Measurements from ENCODE around the gene ANTXR2. TPM values are rescaled to one million over a fixed set of nuclear protein-coding genes. Genes with fewer than 3 reads are reported as not detected.
A peak's percentile ranks its signal among the peaks of the same experiment; 100 is the strongest.

Gene ANTXR2
- total and polyA plus RNA-seq, 2 donors from 2014 or later, result 10.6 to 33.1 TPM

GRCh38 chr4:80043541-80043940 is 29.5 kb downstream of the ANTXR2 start:
- DNase-seq (peak in 3 of 5 donors; percentile 18 to 61 (median 37)), FAIRE-seq (no peak)
- no peaks in the 10 kb centered on the region for H3K36me3 ChIP-seq (ENCODE audit: control insufficient read depth in 2 of 3, insufficient read depth in 3 of 3, low read length in 3 of 3)
- no peak overlapping the region for H3K27ac ChIP-seq (ENCODE audit: low read depth in 2 of 2, low read length in 2 of 2)
- TF ChIP-seq CTCF (IDR thresholded peaks at IDR 0.05; ENCODE audit: borderline replicate concordance, extremely low read depth, insufficient read depth), result no peak
- H3K27me3 ChIP-seq (ENCODE audit: control insufficient read depth, insufficient read depth, low read length), result no peaks in the 10 kb centered on the region
- H3K9ac ChIP-seq (ENCODE audit: low read length in 3 of 3), result no peak overlapping the region
- H3K9me3 ChIP-seq (ENCODE audit: control insufficient read depth in 2 of 3, insufficient read depth in 1 of 3, low read length in 3 of 3), result no peaks in the 10 kb centered on the region
- no peaks in the 10 kb centered on the region for H3K4me1 ChIP-seq (ENCODE audit: control insufficient read depth in 2 of 3, insufficient read depth in 2 of 3, low read depth in 1 of 3, low read length in 3 of 3)
- H3K4me3 ChIP-seq (ENCODE audit: low read length in 3 of 3), result no peak overlapping the region
- intact Hi-C loops (cut with DNase I), result no loop called here

- no peak overlapping the region for H3K9ac ChIP-seq (ENCODE audit: low read length in 3 of 3)
- intact Hi-C loops (cut with DNase I), result no loop called here
- DNase-seq (no peak), FAIRE-seq (no peak)
- H3K27me3 ChIP-seq (ENCODE audit: control insufficient read depth, insufficient read depth, low read length), result no peaks in the 10 kb centered on the region
- no peak overlapping the region for H3K4me3 ChIP-seq (ENCODE audit: low read length in 3 of 3)
- H3K9me3 ChIP-seq (ENCODE audit: control insufficient read depth in 2 of 3, insufficient read depth in 1 of 3, low read length in 3 of 3), result no peaks in the 10 kb centered on the region
- H3K27ac ChIP-seq (ENCODE audit: low read depth in 2 of 2, low read length in 2 of 2), result no peak overlapping the region
- H3K4me1 ChIP-seq (ENCODE audit: control insufficient read depth in 2 of 3, insufficient read depth in 2 of 3, low read depth in 1 of 3, low read length in 3 of 3), result no peaks in the 10 kb centered on the region
- TF ChIP-seq CTCF (IDR thresholded peaks at IDR 0.05; ENCODE audit: borderline replicate concordance, extremely low read depth, insufficient read depth), result no peak
- no peaks in the 10 kb centered on the region for H3K36me3 ChIP-seq (ENCODE audit: control insufficient read depth in 2 of 3, insufficient read depth in 3 of 3, low read length in 3 of 3)
Observed at GRCh38 chr4:80042821-80043220, 30.2 kb downstream of the ANTXR2 start.

GRCh38 chr4:80037864-80038263 is 35.2 kb downstream of the ANTXR2 start:
- Histone ChIP-seq H3K9ac (ENCODE audit: low read length in 3 of 3) (no peak overlapping the region), H3K4me1 (ENCODE audit: control insufficient read depth in 2 of 3, insufficient read depth in 2 of 3, low read depth in 1 of 3, low read length in 3 of 3) (no peaks in the 10 kb centered on the region), H3K27ac (ENCODE audit: low read depth in 2 of 2, low read length in 2 of 2) (no peak overlapping the region), H3K9me3 (ENCODE audit: control insufficient read depth in 2 of 3, insufficient read depth in 1 of 3, low read length in 3 of 3) (no peaks in the 10 kb centered on the region), H3K4me3 (ENCODE audit: low read length in 3 of 3) (no peak overlapping the region), H3K27me3 (ENCODE audit: control insufficient read depth, insufficient read depth, low read length) (no peaks in the 10 kb centered on the region), H3K36me3 (ENCODE audit: control insufficient read depth in 2 of 3, insufficient read depth in 3 of 3, low read length in 3 of 3) (no peaks in the 10 kb centered on the region)
- intact Hi-C loops (cut with DNase I), result no loop called here
- no peak for FAIRE-seq
- DNase-seq, result no peak
- TF ChIP-seq CTCF (IDR thresholded peaks at IDR 0.05; ENCODE audit: borderline replicate concordance, extremely low read depth, insufficient read depth), result no peak
